HepG2 (cell line): ENCODE measurements around the gene CEBPB. TPM values are rescaled to one million over a fixed set of nuclear protein-coding genes. Genes with fewer than 3 reads are reported as not detected.

Experiments
- ATF7-NPFF ChIP-seq: sonication (generic); formaldehyde crosslinking; IDR thresholded peaks from 2 replicates; pipeline ENCODE4 v1.8.1; 2023; ENCODE audit warnings: mild to moderate bottlenecking, low read depth, missing genetic modification reagents, moderate library complexity
- HOXA3 ChIP-seq: sonication (generic); formaldehyde crosslinking; IDR thresholded peaks from 2 replicates; pipeline ENCODE4 v1.5.0; 2020; ENCODE audit warnings: missing genetic modification reagents
- KAT7 ChIP-seq: IDR thresholded peaks from 2 replicates; pipeline ENCODE4 v1.6.1; 2018; ENCODE audit warnings: borderline replicate concordance, missing compliant biosample characterization
- KLF15 ChIP-seq: sonication (generic); formaldehyde crosslinking; IDR thresholded peaks from 2 replicates; pipeline ENCODE4 v1.8.1; 2023; ENCODE audit warnings: borderline replicate concordance, mild to moderate bottlenecking, inconsistent platforms, missing genetic modification reagents, mixed read lengths
- MEIS2 ChIP-seq: sonication (generic); formaldehyde crosslinking; IDR thresholded peaks from 2 replicates; pipeline ENCODE4 v1.9.0; 2021; ENCODE audit warnings: mild to moderate bottlenecking, missing genetic modification reagents
- MYC ChIP-seq: sonication (generic); formaldehyde crosslinking; IDR thresholded peaks from 2 replicates; pipeline ENCODE4 v1.9.0; 2021; ENCODE audit warnings: missing genetic modification reagents, borderline replicate concordance
- NFIB ChIP-seq: sonication (generic); formaldehyde crosslinking; IDR thresholded peaks from 2 replicates; pipeline ENCODE4 v1.9.0; 2021; ENCODE audit warnings: missing genetic modification reagents, mild to moderate bottlenecking, borderline replicate concordance
- TFDP2 ChIP-seq: sonication (generic); formaldehyde crosslinking; IDR thresholded peaks from 2 replicates; pipeline ENCODE4 v1.4.0; 2020; ENCODE audit warnings: missing genetic modification reagents
- ZC3H13 ChIP-seq: sonication (generic); formaldehyde crosslinking; IDR thresholded peaks from 2 replicates; pipeline ENCODE4 v1.8.1; 2023; ENCODE audit warnings: mild to moderate bottlenecking, missing genetic modification reagents, moderate library complexity
- ZNF407 ChIP-seq: sonication (generic); formaldehyde crosslinking; IDR thresholded peaks from one replicate; pipeline ENCODE4 v1.5.1; 2020; ENCODE audit warnings: mild to moderate bottlenecking, missing genetic modification reagents; ENCODE audit errors: not compliant biosample characterization
- ZNF441 ChIP-seq: sonication (generic); formaldehyde crosslinking; IDR thresholded peaks from 2 replicates; pipeline ENCODE4 v1.7.0; 2021; ENCODE audit warnings: missing genetic modification reagents, borderline replicate concordance
- ZNF512 ChIP-seq: sonication (generic); formaldehyde crosslinking; IDR thresholded peaks from 2 replicates; pipeline ENCODE4 v1.4.0; 2020; ENCODE audit warnings: mild to moderate bottlenecking, missing genetic modification reagents
- ZNF549 ChIP-seq: sonication (generic); formaldehyde crosslinking; IDR thresholded peaks from 2 replicates; pipeline ENCODE4 v1.5.0; 2020; ENCODE audit warnings: missing genetic modification reagents
- ZNF607 ChIP-seq: sonication (generic); formaldehyde crosslinking; IDR thresholded peaks from 2 replicates; pipeline ENCODE4 v1.5.1; 2020; ENCODE audit warnings: missing genetic modification reagents, mild to moderate bottlenecking, borderline replicate concordance
- ZNF619 ChIP-seq: sonication (generic); formaldehyde crosslinking; IDR thresholded peaks from 2 replicates; pipeline ENCODE4 v1.4.0; 2020; ENCODE audit warnings: mild to moderate bottlenecking, missing genetic modification reagents
- ZNF704 ChIP-seq: sonication (generic); formaldehyde crosslinking; IDR thresholded peaks from 2 replicates; pipeline ENCODE4 v1.8.1; 2023; ENCODE audit warnings: mild to moderate bottlenecking, inconsistent platforms, moderate library complexity, missing genetic modification reagents, borderline replicate concordance
- ZNF746 ChIP-seq: sonication (generic); formaldehyde crosslinking; IDR thresholded peaks from 2 replicates; pipeline ENCODE4 v1.8.0; 2022; ENCODE audit warnings: mild to moderate bottlenecking, missing genetic modification reagents
- polyA plus RNA-seq, 8 experiments: library from polyadenylated mRNA; depleted of rRNA in 3 of 8; stranded (reverse) in 7 of 8; unstranded in 1 of 8; fragments of >200 nt; fragmentation: Illumina TruSeq in 4 of 8; extraction: Trizol in 4 of 8; gene quantifications; 2 replicates each; pipeline versions ENCODE4 v1.2.1 to v1.2.3, GENCODE V29; 2011 to 2016; ENCODE audit warnings: low read depth in 4 of 8, missing spikeins in 1 of 8, mixed read lengths in 1 of 8; ENCODE audit not compliant: insufficient read depth in 1 of 8
- total RNA-seq, 5 experiments: library from RNA; depleted of rRNA; stranded (reverse); fragments of >200 nt; fragmentation: Illumina TruSeq; extraction: Trizol; gene quantifications; 2 replicates each; pipeline ENCODE4 v1.2.3, GENCODE V29; 2016; ENCODE audit warnings: low read depth in 1 of 5

The CEBPB gene
- total and polyA plus RNA-seq, 2 of the 13 experiments (the other 11 are each of a cell fraction or from before 2014, with no cell fraction given): 18.5 to 28.2 TPM

- TF ChIP-seq ZNF512 (CRISPR knock-in tag) (no peak), NFIB (CRISPR knock-in tag) (no peak), ATF7-NPFF (CRISPR knock-in tag) (no peak), ZNF441 (CRISPR knock-in tag) (no peak), ZNF746 (CRISPR knock-in tag) (no peak), ZNF704 (CRISPR knock-in tag) (0 out of 2 replicates have a peak, but pooled peaks have one; percentile 26), ZC3H13 (CRISPR knock-in tag) (peak; percentile 70; the same call in 1 of the 2 replicates), KLF15 (no peak), KAT7 (no peak), MYC (CRISPR knock-in tag) (no peak), ZNF549 (no peak), MEIS2 (CRISPR knock-in tag) (no peak), ZNF607 (CRISPR knock-in tag) (no peak), HOXA3 (CRISPR knock-in tag) (no peak), ZNF619 (no peak), TFDP2 (CRISPR knock-in tag) (no peak), ZNF407 (CRISPR knock-in tag) (peak; percentile 5)
These were observed 38.1 kb upstream of the CEBPB start (continued) for GRCh38 chr20:50152394-50153152.
